WTC11 (cell line): Measurements from ENCODE around the gene LRIG1. TPM values are rescaled to one million over a fixed set of nuclear protein-coding genes. Genes with fewer than 3 reads are reported as not detected.

Source experiments
- ATAC-seq: fragments of 200-7000 bp; cut with Tn5 transposase; 2 replicates; pipeline ENCODE4 v1.10.0; 2021; ENCODE audit warnings: mild to moderate bottlenecking, moderate library complexity
- CTCF ChIA-PET: fragments of 300-600 bp; sonication (Branson Sonifier 250); formaldehyde crosslinking; loops from one replicate; lab custom pipeline; 2021; ENCODE audit warnings: antibody characterized with exemption; lab: Charles Lee
- POLR2A ChIA-PET: fragments of 350-600 bp; sonication (Branson Sonifier 250); formaldehyde crosslinking; loops from one replicate; lab custom pipeline; 2021; ENCODE audit warnings: antibody characterized with exemption; lab: Charles Lee
- DNase-seq: peaks from one replicate; pipeline ENCODE4 v3.0.0; 2021; ENCODE audit warnings: low spot score
- H3K27ac Mint-ChIP-seq: 2 replicates; pipeline ENCODE4 v1.8.0; 2021; ENCODE audit warnings: mixed read lengths
- H3K27me3 Mint-ChIP-seq: 2 replicates; pipeline ENCODE4 v1.8.0; 2021; ENCODE audit warnings: low read depth, mild to moderate bottlenecking, moderate library complexity, mixed read lengths
- H3K36me3 Mint-ChIP-seq: 2 replicates; pipeline ENCODE4 v1.8.0; 2021; ENCODE audit warnings: mixed read lengths
- H3K4me1 Mint-ChIP-seq: 2 replicates; pipeline ENCODE4 v1.8.0; 2022; ENCODE audit warnings: mixed read lengths
- H3K4me3 Mint-ChIP-seq: 2 replicates; pipeline ENCODE4 v1.8.0; 2021; ENCODE audit warnings: mild to moderate bottlenecking, moderate library complexity, mixed read lengths
- H3K9me3 Mint-ChIP-seq: 2 replicates; pipeline ENCODE4 v1.8.0; 2021; ENCODE audit warnings: mixed read lengths
- FOXJ3 ChIP-seq: sonication (generic); formaldehyde crosslinking; IDR thresholded peaks from 2 replicates; pipeline ENCODE4 v1.9.0; 2021; ENCODE audit warnings: missing genetic modification reagents, mild to moderate bottlenecking, borderline replicate concordance
- GTF2I ChIP-seq: fragments of 250-450 bp; sonication (Bioruptor Pico); conservative IDR thresholded peaks from 2 replicates; pipeline ENCODE4 v1.4.0; 2021; ENCODE audit warnings: mild to moderate bottlenecking
- JAZF1 ChIP-seq: fragments of 250-450 bp; sonication (Bioruptor Pico); IDR thresholded peaks from 2 replicates; pipeline ENCODE4 v1.9.0; 2021; ENCODE audit warnings: moderate library complexity, mild to moderate bottlenecking, inconsistent platforms
- JUN ChIP-seq: sonication (generic); formaldehyde crosslinking; IDR thresholded peaks from 2 replicates; pipeline ENCODE4 v1.8.0; 2023; ENCODE audit warnings: mild to moderate bottlenecking, missing genetic modification reagents
- NFYB ChIP-seq: sonication (generic); formaldehyde crosslinking; conservative IDR thresholded peaks from 2 replicates; pipeline ENCODE4 v1.8.0; 2022; ENCODE audit warnings: low read depth, missing genetic modification reagents
- OVOL2 ChIP-seq: fragments of 250-450 bp; sonication (Bioruptor Pico); IDR thresholded peaks from 2 replicates; pipeline ENCODE4 v1.9.0; 2021; ENCODE audit warnings: mild to moderate bottlenecking, borderline replicate concordance
- RORB ChIP-seq: fragments of 250-450 bp; sonication (Bioruptor Pico); IDR thresholded peaks from 2 replicates; pipeline ENCODE4 v1.9.0; 2021; ENCODE audit warnings: mild to moderate bottlenecking
- SP1 ChIP-seq: sonication (generic); formaldehyde crosslinking; conservative IDR thresholded peaks from 2 replicates; pipeline ENCODE4 v1.8.1; 2022; ENCODE audit warnings: missing genetic modification reagents
- TEAD1 ChIP-seq: sonication (generic); formaldehyde crosslinking; IDR thresholded peaks from 2 replicates; pipeline ENCODE4 v1.8.0; 2022; ENCODE audit warnings: mild to moderate bottlenecking, missing genetic modification reagents
- ZNF232 ChIP-seq: sonication (generic); formaldehyde crosslinking; IDR thresholded peaks from 2 replicates; pipeline ENCODE4 v1.8.0; 2022; ENCODE audit warnings: mild to moderate bottlenecking, missing genetic modification reagents
- ZNF317 ChIP-seq: sonication (generic); formaldehyde crosslinking; IDR thresholded peaks from 2 replicates; pipeline ENCODE4 v1.8.1; 2023; ENCODE audit warnings: low read depth, mild to moderate bottlenecking, moderate library complexity, missing genetic modification reagents, borderline replicate concordance
- ZNF396 ChIP-seq: fragments of 250-450 bp; sonication (Bioruptor Pico); IDR thresholded peaks from 2 replicates; pipeline ENCODE4 v1.8.0; 2021; ENCODE audit warnings: mild to moderate bottlenecking, moderate library complexity, borderline replicate concordance
- total RNA-seq: library from RNA; stranded (reverse); gene quantifications from 3 replicates; pipeline ENCODE4 v1.2.3, GENCODE V29; 2021
- TF ChIP-seq, protein P1 (sequence below): fragments of 250-450 bp; sonication (Bioruptor Pico); IDR thresholded peaks from 2 replicates; pipeline ENCODE4 v1.9.0; 2021; ENCODE audit warnings: mild to moderate bottlenecking
- TF ChIP-seq, protein P2 (sequence below): fragments of 250-450 bp; sonication (Bioruptor Pico); conservative IDR thresholded peaks from 2 replicates; pipeline ENCODE4 v1.9.0; 2021; ENCODE audit warnings: mild to moderate bottlenecking
- TF ChIP-seq, protein P3 (sequence below): sonication (generic); formaldehyde crosslinking; IDR thresholded peaks from 2 replicates; pipeline ENCODE4 v1.8.0; 2023; ENCODE audit warnings: missing genetic modification reagents
- TF ChIP-seq, protein P4 (sequence below): sonication (generic); formaldehyde crosslinking; IDR thresholded peaks from 2 replicates; pipeline ENCODE4 v1.8.0; 2022; ENCODE audit warnings: mild to moderate bottlenecking, missing genetic modification reagents
- TF ChIP-seq, protein P5 (sequence below): sonication (generic); formaldehyde crosslinking; IDR thresholded peaks from 2 replicates; pipeline ENCODE4 v1.8.1; 2023; ENCODE audit warnings: mild to moderate bottlenecking, missing genetic modification reagents

LRIG1 gene
- total RNA-seq, 1 experiment from 2014 or later, result 105 TPM

DNA sequence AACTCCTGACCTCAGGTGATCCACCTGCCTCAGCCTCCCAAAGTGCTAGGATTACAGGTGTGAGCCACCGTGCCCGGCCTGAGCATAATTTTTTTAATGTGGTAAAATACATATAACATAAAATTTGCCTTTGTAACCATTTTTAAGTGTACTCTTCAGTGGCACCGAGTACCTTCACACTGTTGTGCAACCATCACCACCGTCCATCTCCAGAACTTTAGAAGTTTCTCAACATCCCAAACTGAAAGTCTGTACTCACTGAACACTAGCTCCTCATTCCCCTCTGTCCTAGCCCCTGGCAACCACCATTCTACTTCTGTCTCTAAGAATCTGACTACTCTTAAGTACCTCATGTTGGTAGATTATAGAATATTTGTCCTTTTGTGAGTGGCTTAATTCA is 35.2 kb downstream of the LRIG1 start (continued):
- TF ChIP-seq, protein P1, sequence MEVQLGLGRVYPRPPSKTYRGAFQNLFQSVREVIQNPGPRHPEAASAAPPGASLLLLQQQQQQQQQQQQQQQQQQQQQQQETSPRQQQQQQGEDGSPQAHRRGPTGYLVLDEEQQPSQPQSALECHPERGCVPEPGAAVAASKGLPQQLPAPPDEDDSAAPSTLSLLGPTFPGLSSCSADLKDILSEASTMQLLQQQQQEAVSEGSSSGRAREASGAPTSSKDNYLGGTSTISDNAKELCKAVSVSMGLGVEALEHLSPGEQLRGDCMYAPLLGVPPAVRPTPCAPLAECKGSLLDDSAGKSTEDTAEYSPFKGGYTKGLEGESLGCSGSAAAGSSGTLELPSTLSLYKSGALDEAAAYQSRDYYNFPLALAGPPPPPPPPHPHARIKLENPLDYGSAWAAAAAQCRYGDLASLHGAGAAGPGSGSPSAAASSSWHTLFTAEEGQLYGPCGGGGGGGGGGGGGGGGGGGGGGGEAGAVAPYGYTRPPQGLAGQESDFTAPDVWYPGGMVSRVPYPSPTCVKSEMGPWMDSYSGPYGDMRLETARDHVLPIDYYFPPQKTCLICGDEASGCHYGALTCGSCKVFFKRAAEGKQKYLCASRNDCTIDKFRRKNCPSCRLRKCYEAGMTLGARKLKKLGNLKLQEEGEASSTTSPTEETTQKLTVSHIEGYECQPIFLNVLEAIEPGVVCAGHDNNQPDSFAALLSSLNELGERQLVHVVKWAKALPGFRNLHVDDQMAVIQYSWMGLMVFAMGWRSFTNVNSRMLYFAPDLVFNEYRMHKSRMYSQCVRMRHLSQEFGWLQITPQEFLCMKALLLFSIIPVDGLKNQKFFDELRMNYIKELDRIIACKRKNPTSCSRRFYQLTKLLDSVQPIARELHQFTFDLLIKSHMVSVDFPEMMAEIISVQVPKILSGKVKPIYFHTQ (CRISPR knock-in tag), result no peak
- TF ChIP-seq, all 79 proteins: peak for 0

DNA sequence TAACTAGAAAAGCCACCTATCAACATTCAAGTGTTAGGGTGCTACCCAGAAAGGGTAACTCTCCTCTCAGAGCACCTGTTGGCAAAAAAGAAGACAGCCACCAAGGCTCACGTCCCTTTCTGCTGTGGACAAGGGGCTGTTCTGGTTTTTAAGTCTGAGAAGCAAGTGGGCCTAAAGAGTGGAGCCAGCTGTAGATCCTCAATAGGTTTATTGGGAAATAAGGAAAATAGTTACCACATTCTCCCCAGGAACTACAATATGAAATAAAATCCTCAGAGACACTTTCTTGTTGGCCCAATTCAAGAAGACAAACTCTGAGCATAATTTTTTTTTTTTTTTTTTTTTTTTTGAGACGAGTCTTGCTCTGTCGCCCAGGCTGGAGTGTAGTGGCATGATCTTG is 35.8 kb downstream of the LRIG1 start:
- ChIA-PET CTCF (interaction anchor here (0.7 to 1.3 kb wide), 2 partner anchors 58 to 233 kb away, joined by 3 to 4 read pairs; no protein-coding TSS in a partner anchor), POLR2A (no interaction called here)
- Mint-ChIP-seq H3K36me3 (peaks cover 19% of the 10 kb centered on the region), H3K4me3 (no peak overlapping the region), H3K27me3 (no peaks in the 10 kb centered on the region), H3K4me1 (peaks cover 66% of the 10 kb centered on the region), H3K27ac (no peak overlapping the region), H3K9me3 (no peaks in the 10 kb centered on the region)
- DNase-seq (no peak), ATAC-seq (no peak)
- TF ChIP-seq OVOL2 (CRISPR knock-in tag) (no peak), ZNF232 (CRISPR knock-in tag) (no peak), JAZF1 (CRISPR knock-in tag) (no peak), ZNF396 (CRISPR knock-in tag) (no peak), SP1 (CRISPR knock-in tag) (no peak), GTF2I (CRISPR knock-in tag) (no peak), JUN (no peak), TEAD1 (CRISPR knock-in tag) (no peak), FOXJ3 (CRISPR knock-in tag) (no peak), RORB (CRISPR knock-in tag) (no peak), NFYB (CRISPR knock-in tag) (no peak), ZNF317 (CRISPR knock-in tag) (no peak)
- TF ChIP-seq, protein P2, sequence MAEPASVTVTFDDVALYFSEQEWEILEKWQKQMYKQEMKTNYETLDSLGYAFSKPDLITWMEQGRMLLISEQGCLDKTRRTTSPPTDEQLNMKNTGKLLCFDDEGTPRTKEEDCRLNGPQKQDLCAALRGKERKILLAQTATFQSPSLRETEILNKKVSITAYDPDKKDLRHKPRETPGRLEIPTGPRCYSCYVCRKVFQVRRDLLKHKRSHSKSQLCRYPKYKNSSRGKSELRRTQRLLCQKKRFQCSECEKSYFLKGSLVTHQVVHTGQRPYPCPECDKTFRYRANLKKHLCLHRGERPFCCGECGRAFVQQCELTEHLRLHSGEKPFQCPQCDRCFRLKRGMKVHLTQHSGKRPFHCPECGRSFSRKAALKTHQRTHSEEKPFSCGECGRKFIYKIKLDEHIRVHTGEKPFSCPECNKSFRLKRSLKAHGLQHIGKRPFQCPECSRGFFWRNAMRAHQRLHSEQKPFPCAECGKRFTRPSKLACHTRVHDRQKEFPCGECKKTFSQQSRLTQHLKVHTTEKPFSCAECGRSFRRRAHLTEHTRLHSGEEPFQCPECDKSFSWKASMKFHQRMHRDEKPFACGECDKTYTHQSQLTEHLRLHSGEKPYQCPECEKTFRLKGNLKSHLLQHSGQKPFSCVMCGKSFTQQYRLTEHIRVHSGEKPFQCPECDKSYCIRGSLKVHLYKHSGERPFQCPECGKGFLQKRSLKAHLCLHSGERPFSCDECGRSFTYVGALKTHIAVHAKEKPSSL (CRISPR knock-in tag), result no peak
- TF ChIP-seq, protein P3, sequence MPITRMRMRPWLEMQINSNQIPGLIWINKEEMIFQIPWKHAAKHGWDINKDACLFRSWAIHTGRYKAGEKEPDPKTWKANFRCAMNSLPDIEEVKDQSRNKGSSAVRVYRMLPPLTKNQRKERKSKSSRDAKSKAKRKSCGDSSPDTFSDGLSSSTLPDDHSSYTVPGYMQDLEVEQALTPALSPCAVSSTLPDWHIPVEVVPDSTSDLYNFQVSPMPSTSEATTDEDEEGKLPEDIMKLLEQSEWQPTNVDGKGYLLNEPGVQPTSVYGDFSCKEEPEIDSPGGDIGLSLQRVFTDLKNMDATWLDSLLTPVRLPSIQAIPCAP (CRISPR knock-in tag), result no peak
- TF ChIP-seq, protein P4, sequence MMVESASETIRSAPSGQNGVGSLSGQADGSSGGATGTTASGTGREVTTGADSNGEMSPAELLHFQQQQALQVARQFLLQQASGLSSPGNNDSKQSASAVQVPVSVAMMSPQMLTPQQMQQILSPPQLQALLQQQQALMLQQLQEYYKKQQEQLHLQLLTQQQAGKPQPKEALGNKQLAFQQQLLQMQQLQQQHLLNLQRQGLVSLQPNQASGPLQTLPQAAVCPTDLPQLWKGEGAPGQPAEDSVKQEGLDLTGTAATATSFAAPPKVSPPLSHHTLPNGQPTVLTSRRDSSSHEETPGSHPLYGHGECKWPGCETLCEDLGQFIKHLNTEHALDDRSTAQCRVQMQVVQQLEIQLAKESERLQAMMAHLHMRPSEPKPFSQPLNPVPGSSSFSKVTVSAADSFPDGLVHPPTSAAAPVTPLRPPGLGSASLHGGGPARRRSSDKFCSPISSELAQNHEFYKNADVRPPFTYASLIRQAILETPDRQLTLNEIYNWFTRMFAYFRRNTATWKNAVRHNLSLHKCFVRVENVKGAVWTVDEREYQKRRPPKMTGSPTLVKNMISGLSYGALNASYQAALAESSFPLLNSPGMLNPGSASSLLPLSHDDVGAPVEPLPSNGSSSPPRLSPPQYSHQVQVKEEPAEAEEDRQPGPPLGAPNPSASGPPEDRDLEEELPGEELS (CRISPR knock-in tag), result no peak
- TF ChIP-seq, protein P5, sequence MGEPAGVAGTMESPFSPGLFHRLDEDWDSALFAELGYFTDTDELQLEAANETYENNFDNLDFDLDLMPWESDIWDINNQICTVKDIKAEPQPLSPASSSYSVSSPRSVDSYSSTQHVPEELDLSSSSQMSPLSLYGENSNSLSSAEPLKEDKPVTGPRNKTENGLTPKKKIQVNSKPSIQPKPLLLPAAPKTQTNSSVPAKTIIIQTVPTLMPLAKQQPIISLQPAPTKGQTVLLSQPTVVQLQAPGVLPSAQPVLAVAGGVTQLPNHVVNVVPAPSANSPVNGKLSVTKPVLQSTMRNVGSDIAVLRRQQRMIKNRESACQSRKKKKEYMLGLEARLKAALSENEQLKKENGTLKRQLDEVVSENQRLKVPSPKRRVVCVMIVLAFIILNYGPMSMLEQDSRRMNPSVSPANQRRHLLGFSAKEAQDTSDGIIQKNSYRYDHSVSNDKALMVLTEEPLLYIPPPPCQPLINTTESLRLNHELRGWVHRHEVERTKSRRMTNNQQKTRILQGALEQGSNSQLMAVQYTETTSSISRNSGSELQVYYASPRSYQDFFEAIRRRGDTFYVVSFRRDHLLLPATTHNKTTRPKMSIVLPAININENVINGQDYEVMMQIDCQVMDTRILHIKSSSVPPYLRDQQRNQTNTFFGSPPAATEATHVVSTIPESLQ (CRISPR knock-in tag), result no peak
